ENCODE results near the gene HSPA13. TPM values are rescaled to one million over a fixed set of nuclear protein-coding genes. Genes with fewer than 3 reads are reported as not detected.

HSPA13 gene
- total RNA-seq, 1 donor from 2014 or later = 45.0 TPM

DNA sequence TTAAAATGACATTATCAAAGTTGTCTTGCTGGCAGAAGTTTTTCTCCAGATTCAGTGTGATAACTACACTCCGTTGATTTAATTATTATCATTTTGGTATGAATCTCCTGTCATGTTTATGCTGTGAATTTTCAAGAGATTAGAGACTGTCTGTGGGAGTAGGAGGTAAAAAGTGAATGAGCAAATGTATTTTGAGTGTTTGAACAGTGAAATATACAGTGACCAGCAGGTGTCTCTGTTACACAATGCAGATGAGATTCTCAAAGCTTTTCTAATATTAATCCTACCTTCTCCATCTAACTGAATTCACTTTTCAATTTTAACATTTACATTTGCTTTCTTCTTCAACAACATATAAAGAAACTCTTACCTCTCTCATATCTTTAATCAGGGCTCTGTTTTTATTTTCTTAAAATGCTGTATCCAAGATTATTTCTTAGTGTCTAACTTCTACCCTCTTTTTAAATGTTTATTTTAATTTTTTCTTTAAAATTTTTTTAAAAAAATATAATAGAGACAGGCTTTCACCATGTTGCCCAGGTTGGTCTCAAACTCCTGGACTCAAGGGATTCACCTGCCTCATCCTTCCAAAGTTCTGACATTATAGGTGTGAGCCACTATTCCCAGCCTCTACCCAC, 20.9 kb upstream of the HSPA13 start:
- no peak for DNase-seq (ENCODE audit: low spot score in 2 of 2, unreplicated experiment in 2 of 2)
- peaks cover 8% of the 10 kb centered on the region for H3K4me1 Mint-ChIP-seq
- TF ChIP-seq, protein P1, sequence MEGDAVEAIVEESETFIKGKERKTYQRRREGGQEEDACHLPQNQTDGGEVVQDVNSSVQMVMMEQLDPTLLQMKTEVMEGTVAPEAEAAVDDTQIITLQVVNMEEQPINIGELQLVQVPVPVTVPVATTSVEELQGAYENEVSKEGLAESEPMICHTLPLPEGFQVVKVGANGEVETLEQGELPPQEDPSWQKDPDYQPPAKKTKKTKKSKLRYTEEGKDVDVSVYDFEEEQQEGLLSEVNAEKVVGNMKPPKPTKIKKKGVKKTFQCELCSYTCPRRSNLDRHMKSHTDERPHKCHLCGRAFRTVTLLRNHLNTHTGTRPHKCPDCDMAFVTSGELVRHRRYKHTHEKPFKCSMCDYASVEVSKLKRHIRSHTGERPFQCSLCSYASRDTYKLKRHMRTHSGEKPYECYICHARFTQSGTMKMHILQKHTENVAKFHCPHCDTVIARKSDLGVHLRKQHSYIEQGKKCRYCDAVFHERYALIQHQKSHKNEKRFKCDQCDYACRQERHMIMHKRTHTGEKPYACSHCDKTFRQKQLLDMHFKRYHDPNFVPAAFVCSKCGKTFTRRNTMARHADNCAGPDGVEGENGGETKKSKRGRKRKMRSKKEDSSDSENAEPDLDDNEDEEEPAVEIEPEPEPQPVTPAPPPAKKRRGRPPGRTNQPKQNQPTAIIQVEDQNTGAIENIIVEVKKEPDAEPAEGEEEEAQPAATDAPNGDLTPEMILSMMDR (IDR thresholded peaks at IDR 0.05; ENCODE audit: unreplicated experiment) = peak; percentile 43
- H3K36me3 Mint-ChIP-seq = no peaks in the 10 kb centered on the region
- peaks cover 11% of the 10 kb centered on the region for H3K9me3 Mint-ChIP-seq
- no peak overlapping the region for H3K27ac Mint-ChIP-seq
- H3K4me3 Mint-ChIP-seq = no peak overlapping the region
- no peaks in the 10 kb centered on the region for H3K27me3 Mint-ChIP-seq (ENCODE audit: low read depth)

DNA sequence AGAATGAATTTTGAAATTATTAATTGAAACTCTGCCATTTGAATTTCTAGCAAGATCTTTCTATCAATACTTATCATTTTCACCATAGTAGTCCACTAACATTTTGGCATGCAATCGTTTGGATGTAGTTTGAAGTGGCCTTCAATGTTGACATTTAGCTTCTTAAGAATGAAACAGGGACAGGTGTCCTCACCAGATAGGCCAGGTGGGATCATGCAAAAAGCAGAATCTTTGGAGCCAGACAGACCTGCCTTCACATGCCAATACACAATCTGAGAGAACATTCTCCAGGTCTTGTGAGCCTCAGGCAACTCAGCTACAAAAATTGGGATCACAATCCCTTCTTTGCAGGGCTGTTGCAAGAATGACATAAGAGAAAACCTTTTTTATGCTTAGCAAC, 18.3 kb upstream of the HSPA13 start:
- TF ChIP-seq, protein P1 (IDR thresholded peaks at IDR 0.05; ENCODE audit: unreplicated experiment) = no peak
- Mint-ChIP-seq H3K36me3 (no peaks in the 10 kb centered on the region), H3K27ac (no peak overlapping the region), H3K27me3 (ENCODE audit: low read depth) (no peaks in the 10 kb centered on the region), H3K4me1 (peaks cover 7% of the 10 kb centered on the region), H3K4me3 (no peak overlapping the region), H3K9me3 (peaks cover 7% of the 10 kb centered on the region)
- no peak for DNase-seq (ENCODE audit: low spot score in 2 of 2, unreplicated experiment in 2 of 2)

DNA sequence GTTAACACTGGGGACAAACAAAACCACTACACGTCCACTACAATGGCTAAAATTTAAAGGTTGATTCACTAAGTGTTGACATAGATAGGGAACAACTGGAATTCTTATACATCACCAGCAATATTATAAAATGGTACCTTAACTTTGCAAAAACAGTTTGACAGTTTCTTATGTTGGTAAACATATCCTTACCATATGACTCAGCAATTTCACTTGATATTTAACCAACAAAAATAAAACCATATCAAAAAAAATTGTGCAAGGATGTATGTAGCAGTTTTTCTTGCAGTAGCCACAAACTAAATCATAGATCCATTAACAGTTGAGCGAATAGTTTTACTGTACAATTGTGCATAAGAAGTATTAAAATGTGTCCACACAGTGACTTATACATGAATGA, 5.3 kb upstream of the HSPA13 start:
- H3K9me3 Mint-ChIP-seq = peaks cover 8% of the 10 kb centered on the region
- H3K27ac Mint-ChIP-seq = no peak overlapping the region
- DNase-seq (ENCODE audit: low spot score in 2 of 2, unreplicated experiment in 2 of 2) = no peak
- peaks cover 11% of the 10 kb centered on the region for H3K4me1 Mint-ChIP-seq
- no peaks in the 10 kb centered on the region for H3K27me3 Mint-ChIP-seq (ENCODE audit: low read depth)
- H3K4me3 Mint-ChIP-seq = no peak overlapping the region
- H3K36me3 Mint-ChIP-seq = no peaks in the 10 kb centered on the region
- TF ChIP-seq, protein P1 (IDR thresholded peaks at IDR 0.05; ENCODE audit: unreplicated experiment) = no peak

DNA sequence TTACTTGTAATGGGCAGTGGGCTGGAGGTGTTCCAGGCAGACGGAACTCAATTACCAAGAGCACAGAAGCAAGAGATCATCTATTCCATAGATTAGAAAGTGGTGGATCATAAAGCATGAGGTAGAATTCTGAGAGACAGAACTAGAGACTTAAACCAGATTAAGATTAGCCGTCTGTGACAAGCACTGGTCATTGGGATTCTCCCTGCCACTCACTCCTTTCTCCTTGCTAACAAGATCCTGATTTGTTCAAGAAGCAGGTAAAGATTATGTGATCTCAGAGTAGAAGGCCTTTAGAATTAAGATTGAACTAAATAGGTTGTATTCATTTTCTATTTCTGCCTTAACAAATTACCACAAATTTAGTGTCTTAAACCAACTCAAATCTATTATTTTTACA, 1.5 kb upstream of the HSPA13 start:
- DNase-seq (ENCODE audit: low spot score in 2 of 2, unreplicated experiment in 2 of 2) = no peak
- H3K4me3 Mint-ChIP-seq = peak overlapping the region; percentile 99
- H3K27ac Mint-ChIP-seq = peak overlapping the region; percentile 17
- peaks cover 5% of the 10 kb centered on the region for H3K9me3 Mint-ChIP-seq
- TF ChIP-seq, protein P1 (IDR thresholded peaks at IDR 0.05; ENCODE audit: unreplicated experiment) = no peak
- H3K36me3 Mint-ChIP-seq = peaks cover under 1% of the 10 kb centered on the region
- no peaks in the 10 kb centered on the region for H3K27me3 Mint-ChIP-seq (ENCODE audit: low read depth)
- H3K4me1 Mint-ChIP-seq = peaks cover 35% of the 10 kb centered on the region

DNA sequence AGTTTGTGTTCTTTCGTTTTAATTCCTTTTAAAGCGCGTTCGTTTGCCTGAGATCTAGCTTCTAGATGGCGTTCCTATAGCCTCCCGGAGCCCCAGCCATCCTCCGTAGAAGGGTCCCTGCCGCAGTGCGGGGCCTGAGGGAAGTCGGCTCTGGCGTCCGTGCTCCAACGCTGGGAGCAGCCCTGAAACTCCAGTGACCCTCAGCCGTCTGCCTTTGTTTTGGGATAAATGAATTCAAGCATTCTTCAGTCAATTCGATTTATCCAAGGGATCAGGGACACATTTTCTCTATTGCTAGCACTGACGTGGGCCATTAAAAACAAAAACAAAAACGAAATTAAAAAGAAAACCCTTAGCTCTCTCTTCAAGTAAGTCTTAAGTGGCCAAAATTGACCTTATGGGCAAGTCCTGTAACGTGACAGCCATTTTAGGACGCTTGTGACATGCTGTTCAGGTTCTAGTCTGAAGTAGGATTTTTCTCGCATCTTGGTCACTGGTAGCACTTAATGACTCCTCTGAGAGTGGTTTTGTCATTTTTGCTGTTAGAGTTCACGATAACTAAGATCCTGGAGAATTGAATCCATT, 742 bp upstream of the HSPA13 start:
- Mint-ChIP-seq H3K27me3 (ENCODE audit: low read depth) (no peaks in the 10 kb centered on the region), H3K27ac (peak overlapping the region; percentile 97), H3K4me1 (peaks cover 38% of the 10 kb centered on the region), H3K36me3 (peaks cover 3% of the 10 kb centered on the region), H3K9me3 (peaks cover 3% of the 10 kb centered on the region), H3K4me3 (peak overlapping the region; percentile 99)
- TF ChIP-seq, protein P1 (IDR thresholded peaks at IDR 0.05; ENCODE audit: unreplicated experiment) = no peak
- DNase-seq (ENCODE audit: low spot score in 2 of 2, unreplicated experiment in 2 of 2) = peak in 1 of 2 experiments; percentile 48
